A673 (cell line): Measurements from ENCODE around the gene XRCC4.

Experiments
- CTCF ChIP-seq: fragments of 300-800, 200-600 bp; sonication (generic); conservative IDR thresholded peaks from 2 replicates; pipeline ENCODE4 v1.5.1; 2017; ENCODE audit warnings: low read depth, mild to moderate bottlenecking, antibody characterized with exemption, low read length, moderate library complexity, mixed read lengths
- EZH2 ChIP-seq: fragments of 200-600 bp; sonication (generic); IDR thresholded peaks from 2 replicates; pipeline ENCODE4 v1.6.1; 2017; ENCODE audit warnings: borderline replicate concordance, low read depth, mild to moderate bottlenecking, mixed read lengths, antibody characterized with exemption, low read length; ENCODE audit not compliant: poor library complexity, severe bottlenecking

GRCh38 chr5:83034528-83035207 is 42.7 kb upstream of the XRCC4 start:
- TF ChIP-seq CTCF (no peak), EZH2 (no peak)
